ENCODE data around the gene NFIC.

GRCh38 chr19:3448616-3449334 lies 82.4 kb downstream of the NFIC start:
- TF ChIP-seq POLR2AphosphoS5 (IDR thresholded peaks at IDR 0.05; ENCODE audit: low read depth, low read length) (no peak), POLR2A (IDR thresholded peaks at IDR 0.05; ENCODE audit: low read depth, low read length) (no peak), PAX5 (IDR thresholded peaks at IDR 0.05; ENCODE audit: insufficient read depth, low read length, severe bottlenecking) (no peak), TAF1 (IDR thresholded peaks at IDR 0.05; ENCODE audit: low read depth, low read length) (no peak), SPI1 (IDR thresholded peaks at IDR 0.05; ENCODE audit: low read depth, low read length) (no peak)

Data from GM12891 (cell line).